Measurements from ENCODE around the gene ERVFRD-1. TPM values are rescaled to one million over a fixed set of nuclear protein-coding genes. Genes with fewer than 3 reads are reported as not detected.

The ERVFRD-1 gene
- total and polyA plus RNA-seq, 12 donors: 0.01 to 0.23 (median 0.09) TPM; not detected in 8

DNA sequence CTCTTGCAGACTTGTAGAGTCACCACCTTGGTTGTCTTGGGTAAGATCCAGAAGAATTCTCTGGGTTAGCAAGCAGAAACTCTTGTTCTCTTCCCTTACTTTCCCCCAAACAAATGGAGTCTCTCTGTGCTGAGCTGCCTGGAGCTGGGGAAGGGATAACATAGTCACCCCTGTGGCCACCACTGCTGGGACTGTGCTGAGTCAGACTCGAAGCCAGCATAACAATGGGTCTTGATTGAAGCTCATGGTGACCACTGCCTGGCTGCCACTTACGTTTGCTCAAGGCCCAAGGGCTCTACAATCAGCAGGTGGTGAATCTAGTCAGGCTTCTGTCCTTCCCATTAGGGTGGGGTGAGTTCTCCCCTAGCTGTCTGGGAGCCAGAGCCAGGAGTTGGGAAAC lies 15.4 kb upstream of the ERVFRD-1 start:
- Histone ChIP-seq H3K36me3 (no peaks in the 10 kb centered on the region), H3K27ac (no peak overlapping the region), H3K27me3 (no peaks in the 10 kb centered on the region), H3K4me1 (peaks cover 0 to 31% (median 15%) of the 10 kb centered on the region in 9 donors), H3K4me3 (no peak overlapping the region), H3K9me3 (no peaks in the 10 kb centered on the region)
- ATAC-seq: no peak
- TF ChIP-seq CTCF (IDR thresholded peaks at IDR 0.05): no peak
- WGBS, 2 donors: 88 to 93% methylated on average over 2 of the region's 2 CpGs
- intact Hi-C loops (cut with DNase I): no loop called here
- no peak for DNase-seq

DNA sequence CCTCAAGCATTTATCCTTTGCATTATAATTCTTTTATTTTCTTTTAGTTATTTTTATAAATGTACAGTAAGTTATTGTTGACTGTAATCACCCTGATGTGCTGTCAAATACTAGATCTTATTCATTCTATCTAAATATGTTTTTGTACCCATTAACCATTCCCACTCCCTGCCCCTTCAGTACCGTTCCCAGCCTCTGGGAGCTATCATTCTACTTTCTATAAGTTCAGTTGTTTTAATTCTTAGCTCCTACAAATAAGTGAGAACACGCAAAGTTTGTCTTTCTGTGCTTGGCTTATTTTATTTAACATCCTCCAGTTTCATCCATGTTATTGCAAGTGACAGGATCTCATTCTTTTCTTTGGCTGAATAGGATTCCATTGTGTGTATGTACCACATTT lies 12.5 kb upstream of the ERVFRD-1 start:
- peaks cover 0 to 36% (median 19%) of the 10 kb centered on the region in 9 donors for H3K4me1 ChIP-seq
- no peaks in the 10 kb centered on the region for H3K36me3 ChIP-seq
- no peak overlapping the region for H3K27ac ChIP-seq
- no peak for DNase-seq
- intact Hi-C loops (cut with DNase I): no loop called here
- H3K27me3 ChIP-seq: no peaks in the 10 kb centered on the region
- WGBS, 2 donors: 96 to 98% methylated on average over 2 of the region's 2 CpGs
- H3K4me3 ChIP-seq: no peak overlapping the region
- TF ChIP-seq CTCF (IDR thresholded peaks at IDR 0.05): no peak
- H3K9me3 ChIP-seq: no peaks in the 10 kb centered on the region
- no peak for ATAC-seq

GRCh38 chr6:11122380-11122779 lies 10.9 kb upstream of the ERVFRD-1 start:
- H3K27me3 ChIP-seq: no peaks in the 10 kb centered on the region
- no peak for DNase-seq

DNA sequence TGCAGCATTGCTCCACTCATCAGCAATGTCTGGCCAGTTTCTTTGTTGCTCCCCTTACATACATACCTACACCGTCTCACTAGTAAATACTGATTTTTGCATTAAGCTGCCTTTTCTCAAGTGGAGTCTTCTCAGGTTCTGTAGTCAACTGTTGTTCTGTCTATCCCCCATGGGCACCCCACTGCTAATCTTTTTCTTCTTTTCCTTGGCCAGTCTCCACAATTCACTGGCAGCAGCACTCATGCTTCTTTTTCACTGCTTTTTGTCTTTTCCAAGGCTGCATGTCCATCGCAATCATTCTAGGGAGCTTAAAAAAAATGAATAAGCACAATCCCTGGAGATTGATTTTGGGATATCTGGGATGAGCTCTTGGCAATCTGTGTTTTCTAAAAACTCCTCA lies 10.3 kb upstream of the ERVFRD-1 start:
- H3K4me3 ChIP-seq: no peak overlapping the region
- no peak overlapping the region for H3K27ac ChIP-seq
- intact Hi-C loops (cut with DNase I): no loop called here
- DNase-seq (no peak), ATAC-seq (no peak)
- no peaks in the 10 kb centered on the region for H3K36me3 ChIP-seq
- no peaks in the 10 kb centered on the region for H3K27me3 ChIP-seq
- WGBS, 2 donors: 60 to 67% methylated on average over 2 of the region's 2 CpGs
- no peaks in the 10 kb centered on the region for H3K9me3 ChIP-seq
- TF ChIP-seq CTCF (IDR thresholded peaks at IDR 0.05): no peak
- peaks cover 0 to 35% (median 11%) of the 10 kb centered on the region in 9 donors for H3K4me1 ChIP-seq

More at GRCh38 chr6:11122380-11122779, 10.9 kb upstream of the ERVFRD-1 start:
- ATAC-seq: no peak
- intact Hi-C loops (cut with DNase I): no loop called here
- H3K9me3 ChIP-seq: no peaks in the 10 kb centered on the region
- no peaks in the 10 kb centered on the region for H3K36me3 ChIP-seq
- no peak for TF ChIP-seq CTCF (IDR thresholded peaks at IDR 0.05)
- WGBS, 2 donors: 82 to 94% methylated on average over 1 of the region's 1 CpG
- peaks cover 0 to 36% (median 11%) of the 10 kb centered on the region in 9 donors for H3K4me1 ChIP-seq
- H3K4me3 ChIP-seq: no peak overlapping the region
- H3K27ac ChIP-seq: no peak overlapping the region
